Measurements from ENCODE around the gene NEURL1.

NEURL1 gene

DNA sequence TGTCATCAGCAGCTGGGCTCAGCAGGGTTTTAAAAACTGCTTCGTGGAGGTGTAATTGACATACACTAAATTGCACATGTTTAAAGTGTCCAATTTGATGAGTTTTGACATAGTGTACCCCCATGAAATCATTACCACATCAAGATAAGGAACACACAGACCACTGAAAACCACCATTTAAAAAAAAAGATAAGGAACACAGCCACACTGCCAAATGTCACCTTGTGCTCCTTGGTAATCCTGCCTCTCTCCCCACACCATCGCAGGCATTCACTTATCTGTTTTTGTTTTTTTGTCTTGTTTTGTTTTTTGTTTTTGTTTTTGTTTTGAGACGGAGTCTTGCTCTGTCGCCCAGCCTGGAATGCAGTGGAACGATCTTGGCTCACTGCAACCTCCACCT lies 75.0 kb downstream of the NEURL1 start:
- DNase-seq: no peak

DNA sequence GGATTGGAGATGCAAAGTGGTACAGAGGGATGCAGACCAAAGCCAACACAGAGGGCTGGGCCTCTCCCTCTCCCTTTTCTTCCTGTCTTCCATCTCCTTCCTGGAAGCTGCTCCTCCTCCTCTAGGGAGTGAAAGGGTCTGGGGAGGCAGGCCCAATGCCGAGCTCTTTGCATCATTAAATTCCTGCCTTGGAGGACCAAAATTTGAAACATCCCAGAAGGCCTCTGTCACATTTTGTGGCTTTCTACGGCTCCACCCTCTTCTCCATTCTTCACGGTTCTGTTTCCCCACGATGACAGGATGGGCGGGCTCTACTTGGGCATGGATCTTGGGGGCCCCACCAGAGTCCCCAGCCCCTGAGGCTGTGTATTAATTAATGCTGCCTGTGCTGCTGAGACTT lies 76.4 kb downstream of the NEURL1 start:
- no peak for DNase-seq

DNA sequence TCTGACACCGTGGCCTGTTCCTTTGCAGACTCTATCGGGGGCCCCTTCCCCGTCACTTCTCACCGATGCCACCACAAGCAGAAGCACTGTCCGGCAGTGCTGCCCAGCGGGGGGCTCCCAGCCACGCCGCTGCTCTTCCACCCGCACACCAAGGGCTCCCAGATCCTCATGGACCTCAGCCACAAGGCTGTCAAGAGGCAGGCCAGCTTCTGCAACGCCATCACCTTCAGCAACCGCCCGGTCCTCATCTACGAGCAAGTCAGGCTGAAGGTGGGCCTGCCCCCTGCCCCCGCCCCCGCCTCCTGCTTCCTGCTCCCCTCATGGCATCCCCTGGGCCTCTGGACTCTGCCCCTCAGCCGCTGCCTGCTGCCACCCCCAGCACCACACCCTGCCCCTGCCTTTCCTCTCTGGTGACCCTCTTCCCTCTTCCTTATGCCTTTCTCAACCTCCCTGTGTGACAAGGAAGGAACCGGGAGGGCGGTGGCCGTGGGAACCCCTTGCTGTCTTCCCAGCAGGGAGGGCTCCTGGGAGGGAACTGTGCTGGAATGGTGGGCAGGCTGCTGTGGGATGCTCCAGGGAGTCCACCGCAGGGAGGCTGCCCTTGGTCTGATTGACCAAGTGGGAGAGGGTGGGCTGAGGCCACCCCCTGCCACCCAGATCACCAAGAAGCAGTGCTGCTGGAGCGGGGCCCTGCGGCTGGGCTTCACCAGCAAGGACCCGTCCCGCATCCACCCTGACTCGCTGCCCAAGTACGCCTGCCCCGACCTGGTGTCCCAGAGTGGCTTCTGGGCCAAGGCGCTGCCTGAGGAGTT lies 77.5 kb downstream of the NEURL1 start:
- DNase-seq: no peak

DNA sequence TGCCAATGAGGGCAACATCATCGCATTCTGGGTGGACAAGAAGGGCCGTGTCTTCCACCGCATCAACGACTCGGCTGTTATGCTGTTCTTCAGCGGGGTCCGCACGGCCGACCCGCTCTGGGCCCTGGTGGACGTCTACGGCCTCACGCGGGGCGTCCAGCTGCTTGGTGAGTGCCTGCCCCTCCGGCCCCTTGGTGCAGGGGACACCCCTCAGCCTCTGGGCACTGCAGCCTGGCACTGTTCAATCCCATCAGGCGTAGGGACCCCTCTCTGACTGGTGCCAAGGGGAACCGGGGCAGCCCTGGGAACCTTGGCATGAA lies 78.1 kb downstream of the NEURL1 start:
- no peak for DNase-seq

DNA sequence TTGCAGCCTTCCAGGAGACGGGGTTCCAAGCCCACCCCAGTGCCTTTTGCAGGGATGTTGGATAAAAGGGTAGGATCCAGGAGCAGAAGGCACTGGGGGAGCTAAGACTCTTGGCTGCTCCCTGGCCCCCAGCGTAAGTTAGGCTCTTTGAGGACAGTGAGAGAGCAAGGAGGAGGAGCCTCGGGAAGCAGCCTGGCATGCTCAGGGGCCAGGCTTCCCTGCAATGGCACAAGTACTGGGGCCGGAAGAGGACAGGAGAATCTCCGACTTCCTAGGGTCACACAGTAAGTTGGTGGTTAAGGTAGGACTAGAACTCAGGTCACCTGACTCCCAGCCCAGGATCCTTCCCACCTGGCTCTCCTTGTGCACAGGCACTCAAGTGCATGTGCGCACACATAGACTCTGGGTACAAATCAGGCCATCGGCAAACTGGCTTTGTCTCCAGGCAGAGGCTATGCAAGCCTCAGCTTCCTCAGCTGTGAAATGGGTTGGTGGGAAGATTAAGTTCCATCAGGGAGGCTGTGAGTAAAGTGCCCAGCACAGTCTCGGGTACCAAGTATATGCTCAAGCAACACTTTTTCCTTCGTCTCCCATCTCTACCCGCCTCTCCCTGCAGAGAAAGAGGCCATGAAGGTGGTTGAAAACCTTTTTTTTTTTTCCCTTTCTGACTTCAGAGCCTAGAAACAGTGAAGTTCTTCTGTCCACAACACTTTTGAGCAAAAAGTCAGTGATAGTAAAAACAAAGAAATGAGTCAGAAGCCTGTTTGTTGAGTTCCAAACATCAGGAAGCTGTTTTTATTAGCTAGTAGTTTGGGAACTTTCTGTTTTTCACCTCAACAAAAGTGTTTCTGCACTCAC lies 79.1 kb downstream of the NEURL1 start:
- DNase-seq: no peak

DNA sequence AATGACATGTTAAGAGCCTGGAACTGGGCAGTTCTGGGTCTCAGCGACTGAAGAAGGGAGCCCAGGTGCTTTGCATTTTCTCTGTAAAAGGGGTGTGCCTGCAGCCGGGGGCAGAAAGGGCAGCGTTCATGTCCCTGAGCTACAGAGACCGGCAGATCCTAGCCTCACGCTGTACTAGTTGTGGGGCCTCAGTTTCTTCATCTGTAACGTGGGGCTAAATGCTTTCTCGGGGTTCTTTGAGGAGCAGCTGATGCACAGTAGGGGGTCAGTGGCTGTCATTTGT lies 79.6 kb downstream of the NEURL1 start:
- DNase-seq: no peak

DNA sequence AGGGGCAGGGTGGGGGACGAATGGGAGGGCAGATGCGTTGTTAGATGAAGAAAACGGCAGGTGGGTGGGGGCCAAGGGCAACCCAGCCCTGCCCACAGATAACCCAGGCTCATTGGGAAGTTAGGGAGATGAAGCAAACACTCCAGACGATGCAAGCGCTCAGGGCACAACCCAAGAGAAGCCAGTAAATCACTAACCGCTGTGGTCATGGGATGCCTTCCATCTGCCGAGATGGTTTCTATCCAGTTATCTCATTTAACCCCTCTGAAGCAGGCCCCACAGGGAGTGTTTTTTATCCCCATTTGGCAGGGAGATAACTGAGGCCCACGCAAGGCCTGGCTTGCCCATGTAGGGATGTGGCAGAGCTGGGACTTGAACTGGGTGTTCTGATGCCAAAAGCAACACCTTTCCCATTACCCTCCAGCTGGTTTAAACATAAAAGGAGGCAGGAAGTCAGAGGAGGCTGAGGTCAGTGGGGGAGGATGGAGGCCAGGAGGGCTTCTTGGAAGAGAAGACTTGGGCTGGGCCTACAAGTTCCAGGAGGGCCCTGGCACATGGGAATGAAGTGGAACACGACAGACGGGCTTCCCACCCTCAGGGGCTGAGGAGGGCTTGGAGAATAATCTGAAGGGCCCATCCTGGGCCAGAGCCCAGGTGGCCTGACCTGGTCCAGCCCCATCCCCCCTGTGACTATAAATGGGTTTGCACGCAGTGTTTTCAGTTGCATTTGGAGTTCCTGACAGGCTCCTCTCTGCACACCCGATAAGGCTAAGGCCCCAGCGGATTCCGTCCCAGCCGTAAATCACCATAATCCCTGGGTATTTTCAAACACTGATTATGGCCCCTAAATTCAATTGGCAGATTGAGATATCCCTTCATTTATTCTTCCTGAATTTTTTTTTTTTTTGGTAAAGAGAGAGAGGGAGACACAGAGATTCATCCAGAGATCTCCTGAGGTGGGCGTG lies 80.9 kb downstream of the NEURL1 start:
- no peak for DNase-seq

DNA sequence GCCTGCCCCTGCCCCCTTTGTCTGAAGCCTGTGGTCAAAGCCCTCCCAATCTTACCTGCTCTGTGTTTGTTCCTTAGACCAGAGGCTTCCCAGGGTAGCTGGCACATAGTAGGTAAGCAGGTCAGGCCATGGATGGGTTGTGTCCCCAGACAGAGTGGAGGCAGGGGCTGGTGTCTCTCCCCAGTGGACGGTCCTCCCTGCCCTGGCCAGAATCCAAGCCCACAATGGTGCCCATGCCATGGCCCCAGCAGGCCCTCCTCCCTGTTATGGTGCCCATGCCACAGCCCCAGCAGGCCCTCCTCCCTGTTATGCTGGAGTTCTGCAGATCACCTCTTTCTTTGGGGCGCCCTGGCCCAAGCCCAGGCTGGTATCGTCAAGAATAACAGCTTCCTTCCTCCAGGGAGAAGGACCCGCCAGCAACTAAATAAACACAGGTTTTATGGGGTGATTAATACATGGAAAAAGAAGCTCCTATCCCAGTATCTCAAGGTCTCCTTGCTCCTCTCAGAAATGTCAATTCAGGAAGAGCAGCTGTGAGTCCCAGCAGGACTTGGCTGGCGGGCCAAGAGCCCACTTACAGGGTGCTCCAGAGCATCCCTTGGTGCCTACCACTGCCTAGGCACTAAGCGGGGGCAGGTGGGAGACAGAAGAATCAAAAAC lies 82.0 kb downstream of the NEURL1 start:
- no peak for DNase-seq

DNA sequence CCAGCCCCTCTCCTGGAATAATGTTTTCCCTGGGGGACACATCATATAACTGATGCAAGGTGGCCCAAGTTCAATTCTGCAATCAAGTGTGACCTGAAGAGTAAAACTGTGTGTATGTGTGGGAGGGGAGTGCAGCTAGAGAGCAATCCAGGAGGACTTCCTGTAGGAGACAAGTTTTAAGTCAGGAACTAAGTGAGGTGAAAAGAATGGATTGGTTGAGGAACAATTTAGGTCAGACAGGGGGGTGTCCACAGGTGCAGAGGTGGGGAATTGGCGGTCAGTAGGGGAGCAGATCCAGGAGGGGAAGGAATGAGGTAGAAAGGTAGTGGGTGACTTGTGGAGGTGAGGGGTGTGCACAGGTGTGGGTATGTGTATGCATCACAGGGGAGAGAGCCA lies 82.6 kb downstream of the NEURL1 start:
- DNase-seq: no peak

DNA sequence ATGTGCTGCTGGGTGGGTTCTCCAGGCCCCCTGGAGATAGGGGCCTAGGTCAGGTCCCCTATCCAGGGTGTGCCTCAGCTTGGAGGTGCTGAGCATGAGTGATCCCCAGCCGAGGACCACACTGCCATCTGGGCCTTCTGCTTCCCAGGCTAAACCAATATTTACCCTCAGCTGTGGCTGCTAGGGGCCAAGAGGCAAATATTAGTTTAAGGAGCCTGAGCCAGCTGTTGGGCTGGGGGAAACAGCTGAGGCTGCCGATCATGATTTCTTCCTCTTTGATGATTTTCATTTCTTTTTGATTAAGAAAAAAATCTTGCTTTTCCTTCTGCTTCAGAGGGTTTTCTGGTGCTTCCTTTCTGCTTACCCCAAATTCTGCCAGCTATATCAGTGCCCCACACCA lies 83.4 kb downstream of the NEURL1 start:
- no peak for DNase-seq

DNA sequence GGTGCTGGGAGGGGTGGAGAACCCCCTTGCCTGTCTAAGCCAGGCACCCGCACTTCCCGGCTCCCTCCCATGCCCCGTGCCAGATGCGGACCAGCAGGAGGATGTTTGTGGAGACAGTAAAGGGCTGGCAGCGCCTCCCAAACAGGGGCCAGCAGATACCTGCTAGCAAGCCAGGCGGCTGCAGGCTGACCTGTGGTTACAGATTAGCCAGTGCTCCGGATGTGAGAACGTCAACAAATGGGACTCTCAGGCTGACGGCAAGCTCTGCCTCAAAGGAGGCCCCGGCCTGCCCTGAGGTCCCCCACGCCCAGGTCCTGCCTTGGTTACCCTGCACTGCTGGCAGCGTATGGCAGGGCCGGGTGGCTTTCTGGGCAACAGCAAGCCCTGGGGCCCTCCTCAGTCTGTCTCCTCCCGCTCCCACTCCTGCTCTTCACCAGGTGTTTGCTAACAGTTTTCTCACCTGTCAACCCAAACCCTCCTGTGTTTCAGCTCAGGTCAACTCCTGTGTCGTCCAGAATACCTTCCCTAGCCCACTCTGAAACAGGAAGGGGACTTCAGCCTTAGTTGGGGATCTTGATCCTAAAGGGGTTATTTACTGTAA lies 85.4 kb downstream of the NEURL1 start:
- no peak for DNase-seq

DNA sequence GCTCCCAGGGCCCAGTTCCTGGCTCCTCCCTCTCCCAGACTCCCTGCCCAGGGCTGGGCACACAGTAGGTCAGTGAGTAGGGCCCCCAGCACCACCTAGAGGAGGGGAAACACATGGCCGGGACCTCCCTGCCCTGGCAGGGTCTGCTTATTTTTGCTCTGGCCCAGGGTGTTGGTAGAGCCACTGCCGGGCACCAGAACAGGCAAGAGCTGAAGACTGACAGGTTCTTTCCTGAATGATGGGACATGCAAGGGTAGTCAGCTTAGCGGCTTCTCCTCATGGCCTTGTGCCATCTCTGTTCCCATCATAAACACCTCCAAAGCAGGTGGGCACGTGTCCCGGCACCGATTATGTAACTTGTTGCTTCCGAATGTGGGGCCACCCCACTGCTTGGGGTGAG lies 86.5 kb downstream of the NEURL1 start:
- DNase-seq: no peak

DNA sequence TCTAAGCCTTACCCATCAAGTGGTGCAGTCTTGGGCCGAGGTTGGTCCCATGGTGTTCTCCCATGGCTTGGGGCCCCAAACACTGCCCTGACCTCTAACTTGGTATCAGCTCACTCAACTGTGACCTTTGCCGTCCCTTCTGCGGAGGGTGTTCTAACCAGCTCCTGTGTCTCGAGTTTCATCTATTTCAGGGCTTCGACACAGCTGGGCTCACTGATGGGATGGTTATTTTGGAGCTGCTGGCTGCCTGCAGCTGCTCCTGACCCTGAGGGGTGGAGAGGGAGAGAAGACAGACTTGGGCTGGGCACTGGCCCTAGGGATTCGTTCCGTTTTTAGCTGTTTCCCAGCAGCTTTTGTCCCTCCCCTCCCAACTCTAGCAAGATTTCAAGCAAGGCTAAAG lies 86.9 kb downstream of the NEURL1 start:
- no peak for DNase-seq

DNA sequence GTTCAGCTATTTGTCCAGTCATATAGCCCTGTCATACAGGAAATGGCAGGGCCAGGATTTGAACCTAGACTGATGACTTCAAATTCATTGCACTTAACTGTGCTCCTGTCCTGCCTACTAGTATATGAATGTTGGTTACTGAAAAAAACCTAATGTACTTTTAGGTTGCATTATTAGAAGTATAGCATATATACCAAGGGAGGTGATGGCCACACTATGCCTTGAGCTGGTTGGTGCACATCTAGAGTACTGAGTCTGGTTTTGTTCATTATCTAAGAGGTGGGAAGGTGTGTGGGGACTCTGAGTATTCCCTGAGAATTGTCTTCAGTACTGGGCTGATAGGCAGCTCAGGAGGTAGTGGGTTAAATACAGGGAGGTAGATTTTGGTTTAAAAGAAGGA lies 88.0 kb downstream of the NEURL1 start:
- DNase-seq: no peak

DNA sequence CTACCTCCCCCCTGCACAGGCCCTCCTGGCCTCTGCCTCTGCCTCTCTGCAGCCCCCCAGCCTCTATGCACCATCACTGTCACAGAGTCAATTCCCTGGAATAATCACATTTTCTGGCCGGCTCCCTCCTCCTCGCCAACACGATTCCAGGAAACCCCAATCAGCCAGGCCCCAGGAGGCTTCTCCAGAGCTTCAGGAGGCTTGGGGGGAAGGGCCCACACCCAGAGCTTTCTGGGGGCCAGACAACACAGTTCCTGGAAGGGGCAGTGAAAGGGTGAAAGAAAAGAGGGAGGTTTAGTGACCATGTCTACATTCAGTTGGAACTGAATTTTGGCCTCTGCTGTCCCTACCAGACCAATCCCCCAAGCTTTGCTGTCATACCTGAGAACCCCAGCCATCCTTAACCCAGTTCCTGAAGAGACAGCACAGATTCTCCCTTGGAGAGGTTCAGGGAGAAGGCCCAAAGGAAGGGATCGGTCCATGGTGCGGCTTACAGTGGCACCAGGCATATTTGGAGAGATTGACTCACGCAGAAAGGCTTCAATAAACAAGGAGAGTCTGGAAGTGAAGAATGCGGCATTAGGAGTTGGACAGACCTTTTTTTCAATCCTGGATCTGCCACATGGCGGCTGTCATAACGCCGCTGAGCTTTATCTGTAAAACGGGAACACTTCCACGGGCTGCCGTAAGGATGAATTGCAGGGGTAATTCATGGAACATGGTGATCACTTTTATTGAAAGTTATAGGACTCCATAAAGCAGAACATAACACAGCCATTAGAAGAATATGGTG lies 89.0 kb downstream of the NEURL1 start:
- DNase-seq: no peak

DNA sequence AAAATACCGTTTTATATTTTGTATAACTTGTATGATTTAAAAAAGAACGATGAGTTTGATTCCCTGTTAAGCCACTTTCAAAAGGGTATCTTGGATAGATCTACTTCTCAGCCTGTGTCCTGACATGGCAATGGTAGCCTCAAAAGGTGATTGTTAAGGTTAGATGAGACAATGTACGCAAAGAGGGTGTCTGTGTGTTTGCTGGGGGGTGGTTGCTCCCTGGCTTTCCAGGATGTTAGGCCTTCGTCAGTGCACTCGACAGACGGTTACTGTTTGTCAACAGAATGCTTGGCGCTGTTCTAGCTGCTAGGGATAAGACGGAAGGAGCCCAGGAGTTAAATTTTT lies 90.3 kb downstream of the NEURL1 start:
- DNase-seq: no peak

DNA sequence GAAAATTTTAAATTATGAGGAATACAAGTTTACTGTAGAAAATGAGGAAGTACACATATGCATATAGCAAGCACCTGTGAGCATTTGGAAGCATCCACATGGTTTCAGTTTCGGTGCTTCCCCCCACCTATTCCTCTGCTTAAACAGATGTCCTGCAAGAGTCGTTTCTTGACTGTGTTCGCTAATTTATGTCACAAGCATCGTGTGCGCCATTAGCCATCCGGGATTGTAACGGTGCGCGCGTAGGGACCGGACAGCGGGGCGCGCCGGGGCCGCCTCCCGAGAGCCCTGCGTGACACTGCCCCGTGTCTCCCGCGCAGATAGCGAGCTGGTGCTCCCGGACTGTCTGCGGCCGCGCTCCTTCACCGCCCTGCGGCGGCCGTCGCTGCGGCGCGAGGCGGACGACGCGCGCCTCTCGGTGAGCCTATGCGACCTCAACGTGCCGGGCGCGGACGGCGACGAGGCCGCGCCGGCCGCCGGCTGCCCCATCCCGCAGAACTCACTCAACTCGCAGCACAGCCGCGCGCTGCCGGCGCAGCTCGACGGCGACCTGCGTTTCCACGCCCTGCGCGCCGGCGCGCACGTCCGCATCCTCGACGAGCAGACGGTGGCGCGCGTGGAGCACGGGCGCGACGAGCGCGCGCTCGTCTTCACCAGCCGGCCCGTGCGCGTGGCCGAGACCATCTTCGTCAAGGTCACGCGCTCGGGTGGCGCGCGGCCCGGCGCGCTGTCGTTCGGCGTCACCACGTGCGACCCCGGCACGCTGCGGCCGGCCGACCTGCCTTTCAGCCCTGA lies 90.9 kb downstream of the NEURL1 start:
- DNase-seq: peak; percentile 68

DNA sequence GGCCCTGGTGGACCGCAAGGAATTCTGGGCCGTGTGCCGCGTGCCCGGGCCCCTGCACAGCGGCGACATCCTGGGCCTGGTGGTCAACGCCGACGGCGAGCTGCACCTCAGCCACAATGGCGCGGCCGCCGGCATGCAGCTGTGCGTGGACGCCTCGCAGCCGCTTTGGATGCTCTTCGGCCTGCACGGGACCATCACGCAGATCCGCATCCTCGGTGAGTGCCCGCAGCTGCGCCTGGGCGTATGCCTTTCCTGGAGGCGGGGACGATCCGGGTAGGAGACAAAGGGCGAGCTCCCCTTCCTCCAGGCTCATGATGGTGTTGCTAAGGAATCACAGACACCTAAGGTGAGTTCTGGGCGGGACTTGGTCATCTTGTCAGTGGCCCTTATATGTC lies 91.5 kb downstream of the NEURL1 start:
- DNase-seq: no peak

DNA sequence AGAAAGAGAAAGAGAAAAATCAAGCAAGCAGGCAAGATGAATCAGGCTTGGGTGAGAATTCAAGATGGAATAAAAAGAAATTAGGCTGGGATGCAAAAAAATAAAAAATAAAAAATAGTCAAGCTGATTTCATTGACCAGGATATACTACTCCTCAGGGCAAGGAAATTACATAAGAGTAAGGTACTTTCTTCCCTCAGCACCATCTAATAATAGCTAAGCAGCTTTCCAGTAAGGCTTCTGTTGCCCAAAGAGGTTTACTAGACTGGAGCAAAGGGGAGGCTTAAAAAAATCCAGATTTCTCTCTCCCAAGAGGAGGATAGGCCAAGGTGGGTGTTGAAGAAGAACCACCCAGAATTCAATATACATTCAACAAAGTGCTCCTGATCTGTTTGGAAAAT lies 93.6 kb downstream of the NEURL1 start:
- DNase-seq: no peak

DNA sequence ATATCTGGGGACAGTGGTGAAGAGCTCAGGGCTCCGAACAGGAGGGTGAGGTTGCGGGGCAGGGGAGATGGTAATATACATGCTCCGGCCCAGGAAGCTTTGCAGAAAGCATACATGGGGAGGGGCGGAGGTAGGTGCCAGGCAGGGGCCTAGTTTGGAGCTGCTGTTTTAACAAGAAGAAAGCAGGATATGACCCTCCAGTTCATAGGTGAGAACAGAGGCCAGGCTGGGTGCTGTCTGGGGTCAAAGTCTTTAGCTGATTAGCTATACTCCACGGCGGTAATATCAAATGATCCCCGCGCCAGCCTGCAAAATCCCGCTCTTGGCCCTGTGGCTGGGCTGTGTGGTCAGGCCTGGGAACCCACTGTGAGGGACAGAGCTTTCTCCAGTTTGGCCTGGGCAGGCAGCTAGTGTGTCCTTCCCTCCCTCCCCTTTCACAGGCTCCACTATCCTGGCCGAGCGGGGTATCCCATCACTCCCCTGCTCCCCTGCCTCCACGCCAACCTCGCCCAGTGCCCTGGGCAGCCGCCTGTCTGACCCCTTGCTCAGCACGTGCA lies 95.6 kb downstream of the NEURL1 start:
- no peak for DNase-seq

DNA sequence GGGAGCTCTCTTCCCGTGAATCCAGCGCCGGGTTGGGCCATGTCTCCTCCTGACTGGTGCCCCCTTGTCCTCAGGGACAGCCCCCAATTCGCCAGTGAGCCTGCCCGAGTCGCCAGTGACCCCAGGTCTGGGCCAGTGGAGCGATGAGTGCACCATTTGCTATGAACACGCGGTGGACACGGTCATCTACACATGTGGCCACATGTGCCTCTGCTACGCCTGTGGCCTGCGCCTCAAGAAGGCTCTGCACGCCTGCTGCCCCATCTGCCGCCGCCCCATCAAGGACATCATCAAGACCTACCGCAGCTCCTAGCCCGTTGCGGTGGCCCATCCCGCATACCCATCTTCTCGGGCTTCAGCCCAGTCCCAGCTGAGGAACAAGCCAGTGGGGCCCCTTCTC lies 96.6 kb downstream of the NEURL1 start:
- no peak for DNase-seq

All from activated CD4-positive, alpha-beta T cell treated with anti-CD3 and anti-CD28 coated beads, Interleukin-2, amount 50 U/mL, for 1 hour (primary cell).